Hindlimb muscle (tissue), 1 donor: ENCODE data around the gene FCN1. TPM values are rescaled to one million over a fixed set of nuclear protein-coding genes. Genes with fewer than 3 reads are reported as not detected.

Experiments
- polyA plus RNA-seq: library from polyadenylated mRNA; unstranded; fragments of 120-200 nt; gene quantifications from one replicate; pipeline ENCODE4 v1.2.1, GENCODE V29; 2013; ENCODE audit not compliant: insufficient read length

FCN1 gene
- polyA plus RNA-seq, 1 donor = 3.8 TPM

Other genes starting within 250 kb of the FCN1 start
- gene FCN2, start 37.1 kb downstream of the FCN1 start, polyA plus RNA-seq = not detected
- 5.8 TPM for gene OLFM1, start 169.8 kb upstream of the FCN1 start, polyA plus RNA-seq